ENCODE results near the gene KCND3. TPM values are rescaled to one million over a fixed set of nuclear protein-coding genes. Genes with fewer than 3 reads are reported as not detected.

The KCND3 gene
- total RNA-seq, 1 donor from 2014 or later = 3.7 TPM

DNA sequence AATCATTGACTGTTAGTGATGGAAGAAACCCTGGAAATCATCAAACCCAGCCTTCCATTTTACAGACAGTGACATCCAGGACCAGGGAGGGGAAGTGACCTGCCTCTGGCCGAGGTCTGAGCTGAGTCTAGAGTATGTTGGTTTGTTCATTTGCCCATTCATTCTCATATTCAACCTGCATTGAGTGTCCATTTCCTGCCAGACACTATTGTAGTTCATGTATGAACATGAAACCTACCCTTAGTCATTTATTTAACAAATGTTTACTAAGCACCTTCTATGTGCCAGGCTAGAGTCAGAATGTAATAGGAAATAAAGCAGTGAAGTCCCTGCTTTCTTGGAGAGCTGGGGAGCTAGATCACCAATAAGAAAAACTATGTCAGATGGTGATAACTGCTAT is 51.3 kb downstream of the KCND3 start:
- no peak overlapping the region for H3K4me3 Mint-ChIP-seq (ENCODE audit: unreplicated experiment)
- H3K27ac Mint-ChIP-seq (ENCODE audit: unreplicated experiment) = no peak overlapping the region
- H3K4me1 Mint-ChIP-seq (ENCODE audit: low read depth, unreplicated experiment) = peaks cover 18% of the 10 kb centered on the region
- H3K36me3 Mint-ChIP-seq (ENCODE audit: unreplicated experiment) = no peaks in the 10 kb centered on the region
- H3K9me3 Mint-ChIP-seq (ENCODE audit: unreplicated experiment) = peaks cover 3% of the 10 kb centered on the region
- H3K27me3 Mint-ChIP-seq (ENCODE audit: unreplicated experiment) = peaks cover 8% of the 10 kb centered on the region
- DNase-seq = no peak
- TF ChIP-seq, protein P1, sequence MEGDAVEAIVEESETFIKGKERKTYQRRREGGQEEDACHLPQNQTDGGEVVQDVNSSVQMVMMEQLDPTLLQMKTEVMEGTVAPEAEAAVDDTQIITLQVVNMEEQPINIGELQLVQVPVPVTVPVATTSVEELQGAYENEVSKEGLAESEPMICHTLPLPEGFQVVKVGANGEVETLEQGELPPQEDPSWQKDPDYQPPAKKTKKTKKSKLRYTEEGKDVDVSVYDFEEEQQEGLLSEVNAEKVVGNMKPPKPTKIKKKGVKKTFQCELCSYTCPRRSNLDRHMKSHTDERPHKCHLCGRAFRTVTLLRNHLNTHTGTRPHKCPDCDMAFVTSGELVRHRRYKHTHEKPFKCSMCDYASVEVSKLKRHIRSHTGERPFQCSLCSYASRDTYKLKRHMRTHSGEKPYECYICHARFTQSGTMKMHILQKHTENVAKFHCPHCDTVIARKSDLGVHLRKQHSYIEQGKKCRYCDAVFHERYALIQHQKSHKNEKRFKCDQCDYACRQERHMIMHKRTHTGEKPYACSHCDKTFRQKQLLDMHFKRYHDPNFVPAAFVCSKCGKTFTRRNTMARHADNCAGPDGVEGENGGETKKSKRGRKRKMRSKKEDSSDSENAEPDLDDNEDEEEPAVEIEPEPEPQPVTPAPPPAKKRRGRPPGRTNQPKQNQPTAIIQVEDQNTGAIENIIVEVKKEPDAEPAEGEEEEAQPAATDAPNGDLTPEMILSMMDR (IDR thresholded peaks at IDR 0.05; ENCODE audit: partially characterized antibody, unreplicated experiment) = no peak

DNA sequence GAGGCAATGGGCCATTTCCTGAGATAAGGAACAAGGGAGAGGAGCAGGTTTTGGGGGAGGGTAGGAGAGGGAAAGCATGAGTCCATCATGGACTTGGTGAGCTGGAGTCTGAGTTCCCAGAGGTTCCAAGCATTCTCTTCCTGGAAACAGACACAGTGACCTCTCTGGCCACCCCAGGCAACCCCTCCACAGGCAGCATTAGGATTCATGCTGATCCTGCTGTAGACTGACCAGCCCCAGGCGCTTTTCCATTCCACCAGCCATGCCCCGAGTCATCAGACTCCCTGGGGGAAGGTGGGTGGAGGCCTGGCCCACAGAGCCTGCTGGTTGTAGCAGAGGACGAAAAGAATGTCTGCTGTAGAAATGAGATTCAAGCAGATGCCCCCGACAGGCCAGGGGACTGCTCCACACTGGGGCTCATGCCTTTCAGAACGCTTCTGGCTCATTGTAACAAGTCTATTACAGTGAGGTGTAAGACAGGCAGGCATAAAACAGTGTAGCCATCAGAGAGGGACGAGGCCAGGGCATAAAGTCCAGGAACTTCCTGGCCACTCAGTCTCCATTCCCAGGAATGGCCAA is 52.2 kb downstream of the KCND3 start:
- no peak overlapping the region for H3K4me3 Mint-ChIP-seq (ENCODE audit: unreplicated experiment)

DNA sequence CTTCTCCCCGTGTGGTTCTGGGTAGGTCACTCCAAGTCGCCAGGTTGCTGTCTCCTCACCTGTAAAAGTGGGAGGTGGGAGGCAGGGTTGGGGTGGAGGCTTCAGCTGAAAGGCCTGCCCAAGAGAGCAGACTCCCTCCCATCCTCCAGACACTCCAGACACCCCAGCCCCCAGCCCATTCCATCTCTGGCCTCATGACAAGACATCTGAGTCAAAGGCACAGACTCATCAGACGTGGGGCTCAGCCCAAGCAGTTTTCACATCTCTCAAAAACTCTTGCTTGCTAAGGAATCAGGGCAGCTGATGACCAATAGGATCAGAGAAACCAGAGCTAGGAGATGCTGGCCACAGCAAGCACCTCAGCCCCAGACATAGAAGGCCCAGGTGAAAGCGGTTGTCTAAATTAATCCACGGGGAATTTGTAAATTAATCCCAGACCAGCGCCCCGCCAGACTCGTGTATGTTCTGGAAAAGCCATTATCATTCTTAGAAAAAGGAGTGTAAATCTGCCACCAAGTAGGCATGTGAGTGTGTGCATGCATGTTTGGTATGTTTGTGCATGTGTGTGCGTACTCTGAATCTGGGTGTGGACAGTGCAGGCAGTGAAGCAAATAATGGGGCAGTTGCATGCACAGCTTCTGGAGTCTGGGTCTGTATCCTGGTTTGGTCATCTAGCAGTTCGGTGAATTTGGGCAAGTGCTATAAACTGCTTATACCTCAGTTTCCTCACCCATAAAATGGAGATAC is 55.2 kb downstream of the KCND3 start:
- Mint-ChIP-seq H3K9me3 (ENCODE audit: unreplicated experiment) (peaks cover 3% of the 10 kb centered on the region), H3K27ac (ENCODE audit: unreplicated experiment) (no peak overlapping the region), H3K4me3 (ENCODE audit: unreplicated experiment) (no peak overlapping the region), H3K4me1 (ENCODE audit: low read depth, unreplicated experiment) (peaks cover 15% of the 10 kb centered on the region), H3K36me3 (ENCODE audit: unreplicated experiment) (no peaks in the 10 kb centered on the region), H3K27me3 (ENCODE audit: unreplicated experiment) (peaks cover 12% of the 10 kb centered on the region)
- DNase-seq = no peak
- TF ChIP-seq, protein P1 (IDR thresholded peaks at IDR 0.05; ENCODE audit: partially characterized antibody, unreplicated experiment) = no peak

More for the DNA sequence above, 52.2 kb downstream of the KCND3 start:
- Mint-ChIP-seq H3K27me3 (ENCODE audit: unreplicated experiment) (peaks cover 11% of the 10 kb centered on the region), H3K27ac (ENCODE audit: unreplicated experiment) (no peak overlapping the region), H3K9me3 (ENCODE audit: unreplicated experiment) (peaks cover 3% of the 10 kb centered on the region), H3K4me1 (ENCODE audit: low read depth, unreplicated experiment) (peaks cover 18% of the 10 kb centered on the region), H3K36me3 (ENCODE audit: unreplicated experiment) (no peaks in the 10 kb centered on the region)
- no peak for DNase-seq
- TF ChIP-seq, protein P1 (IDR thresholded peaks at IDR 0.05; ENCODE audit: partially characterized antibody, unreplicated experiment) = no peak

DNA sequence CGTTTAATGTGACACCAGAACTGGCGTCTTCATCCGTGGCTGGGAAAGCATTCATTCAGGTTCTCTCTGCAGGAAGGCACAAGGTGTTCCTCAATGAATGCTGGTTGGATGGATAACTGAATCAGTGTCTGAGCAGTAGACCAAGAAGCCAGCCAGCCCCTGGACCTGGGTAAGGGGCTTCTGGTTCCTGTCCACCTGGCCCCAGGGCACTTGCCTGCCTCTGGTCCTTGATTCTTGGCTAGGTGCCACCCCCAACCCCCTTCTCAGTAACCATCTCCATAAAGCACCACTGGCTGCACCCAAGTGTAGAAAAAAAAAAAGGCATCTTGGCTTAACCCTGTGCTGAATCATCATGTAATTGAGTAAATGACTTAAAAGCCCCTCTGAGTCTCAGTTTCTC is 59.1 kb downstream of the KCND3 start:
- no peak for DNase-seq
- TF ChIP-seq, protein P1 (IDR thresholded peaks at IDR 0.05; ENCODE audit: partially characterized antibody, unreplicated experiment) = no peak
- H3K27me3 Mint-ChIP-seq (ENCODE audit: unreplicated experiment) = peaks cover 8% of the 10 kb centered on the region
- H3K4me1 Mint-ChIP-seq (ENCODE audit: low read depth, unreplicated experiment) = peaks cover 9% of the 10 kb centered on the region
- peaks cover 3% of the 10 kb centered on the region for H3K9me3 Mint-ChIP-seq (ENCODE audit: unreplicated experiment)
- H3K27ac Mint-ChIP-seq (ENCODE audit: unreplicated experiment) = no peak overlapping the region
- H3K36me3 Mint-ChIP-seq (ENCODE audit: unreplicated experiment) = peaks cover 4% of the 10 kb centered on the region
- H3K4me3 Mint-ChIP-seq (ENCODE audit: unreplicated experiment) = no peak overlapping the region

DNA sequence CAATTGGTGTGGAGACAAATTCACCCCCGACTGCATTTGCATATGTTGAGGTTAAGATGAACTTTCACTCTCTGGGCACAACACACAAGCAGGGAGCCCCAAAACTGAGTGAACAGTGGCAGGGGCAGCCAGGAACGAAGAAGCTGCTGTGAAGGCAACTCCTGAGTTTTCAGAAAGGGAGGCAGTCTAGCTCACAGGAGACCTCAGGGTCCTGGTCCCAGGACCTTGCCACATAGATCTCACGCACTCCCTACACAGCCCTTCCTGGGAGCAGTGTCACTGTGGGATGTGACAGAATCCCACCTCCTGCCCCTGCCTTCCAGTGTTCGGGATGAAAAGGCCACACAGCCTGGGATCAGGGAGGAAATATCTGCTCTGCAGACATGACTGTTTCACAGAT is 60.9 kb downstream of the KCND3 start:
- Mint-ChIP-seq H3K27me3 (ENCODE audit: unreplicated experiment) (peaks cover 8% of the 10 kb centered on the region), H3K36me3 (ENCODE audit: unreplicated experiment) (peaks cover 4% of the 10 kb centered on the region), H3K27ac (ENCODE audit: unreplicated experiment) (no peak overlapping the region), H3K4me1 (ENCODE audit: low read depth, unreplicated experiment) (peaks cover 6% of the 10 kb centered on the region), H3K9me3 (ENCODE audit: unreplicated experiment) (peaks cover 1% of the 10 kb centered on the region), H3K4me3 (ENCODE audit: unreplicated experiment) (no peak overlapping the region)
- TF ChIP-seq, protein P1 (IDR thresholded peaks at IDR 0.05; ENCODE audit: partially characterized antibody, unreplicated experiment) = no peak
- DNase-seq = no peak
